ENCODE data around the gene SCYGR2. TPM values are rescaled to one million over a fixed set of nuclear protein-coding genes. Genes with fewer than 3 reads are reported as not detected.
A peak's percentile ranks its signal among the peaks of the same experiment; 100 is the strongest.

The SCYGR2 gene
- total RNA-seq, 1 donor from 2014 or later: not detected

- POLR2A ChIA-PET: no interaction called here
- Mint-ChIP-seq H3K27me3 (peaks cover 38% of the 10 kb centered on the region), H3K27ac (no peak overlapping the region), H3K4me3 (no peak overlapping the region), H3K9me3 (no peaks in the 10 kb centered on the region), H3K4me1 (no peaks in the 10 kb centered on the region), H3K36me3 (ENCODE audit: low read depth) (no peaks in the 10 kb centered on the region)
- TF ChIP-seq CTCF (IDR thresholded peaks at IDR 0.05): no peak
- CTCF ChIA-PET: no interaction called here
- no peak for ATAC-seq (ENCODE audit: low read depth)
- intact Hi-C loops (cut with micrococcal nuclease): no loop called here
- no peak for DNase-seq
Measured at GRCh38 chr2:227597998-227598397, 695 bp upstream of the SCYGR2 start.

GRCh38 chr2:227602358-227602757 lies 3.7 kb downstream of the SCYGR2 start:
- no peaks in the 10 kb centered on the region for H3K36me3 Mint-ChIP-seq (ENCODE audit: low read depth)
- intact Hi-C loops (cut with micrococcal nuclease): no loop called here
- ChIA-PET POLR2A (no interaction called here), CTCF (no interaction called here)
- no peak overlapping the region for H3K4me3 Mint-ChIP-seq
- no peak for TF ChIP-seq CTCF (IDR thresholded peaks at IDR 0.05)
- H3K4me1 Mint-ChIP-seq: no peaks in the 10 kb centered on the region
- no peak overlapping the region for H3K27ac Mint-ChIP-seq
- no peak for ATAC-seq (ENCODE audit: low read depth)
- no peaks in the 10 kb centered on the region for H3K9me3 Mint-ChIP-seq
- H3K27me3 Mint-ChIP-seq: peaks cover 19% of the 10 kb centered on the region
- DNase-seq: no peak

- CTCF ChIA-PET: no interaction called here
- peaks cover 13% of the 10 kb centered on the region for H3K27me3 Mint-ChIP-seq
- H3K4me3 Mint-ChIP-seq: no peak overlapping the region
- intact Hi-C loops (cut with micrococcal nuclease): no loop called here
- ATAC-seq (ENCODE audit: low read depth) (no peak), DNase-seq (no peak)
- no peaks in the 10 kb centered on the region for H3K36me3 Mint-ChIP-seq (ENCODE audit: low read depth)
- TF ChIP-seq CTCF (IDR thresholded peaks at IDR 0.05): no peak
- H3K9me3 Mint-ChIP-seq: no peaks in the 10 kb centered on the region
- no peak overlapping the region for H3K27ac Mint-ChIP-seq
- peaks cover 15% of the 10 kb centered on the region for H3K4me1 Mint-ChIP-seq
- POLR2A ChIA-PET: no interaction called here
Measured at GRCh38 chr2:227606476-227606875, 7.8 kb downstream of the SCYGR2 start.

GRCh38 chr2:227607941-227608340 lies 9.2 kb downstream of the SCYGR2 start:
- CTCF ChIA-PET: no interaction called here
- no peak overlapping the region for H3K27ac Mint-ChIP-seq
- H3K9me3 Mint-ChIP-seq: no peaks in the 10 kb centered on the region
- intact Hi-C loops (cut with micrococcal nuclease): no loop called here
- no peaks in the 10 kb centered on the region for H3K36me3 Mint-ChIP-seq (ENCODE audit: low read depth)
- peaks cover 5% of the 10 kb centered on the region for H3K27me3 Mint-ChIP-seq
- H3K4me1 Mint-ChIP-seq: peaks cover 15% of the 10 kb centered on the region
- H3K4me3 Mint-ChIP-seq: no peak overlapping the region
- POLR2A ChIA-PET: no interaction called here
- DNase-seq (no peak), ATAC-seq (ENCODE audit: low read depth) (no peak)
- no peak for TF ChIP-seq CTCF (IDR thresholded peaks at IDR 0.05)

DNA sequence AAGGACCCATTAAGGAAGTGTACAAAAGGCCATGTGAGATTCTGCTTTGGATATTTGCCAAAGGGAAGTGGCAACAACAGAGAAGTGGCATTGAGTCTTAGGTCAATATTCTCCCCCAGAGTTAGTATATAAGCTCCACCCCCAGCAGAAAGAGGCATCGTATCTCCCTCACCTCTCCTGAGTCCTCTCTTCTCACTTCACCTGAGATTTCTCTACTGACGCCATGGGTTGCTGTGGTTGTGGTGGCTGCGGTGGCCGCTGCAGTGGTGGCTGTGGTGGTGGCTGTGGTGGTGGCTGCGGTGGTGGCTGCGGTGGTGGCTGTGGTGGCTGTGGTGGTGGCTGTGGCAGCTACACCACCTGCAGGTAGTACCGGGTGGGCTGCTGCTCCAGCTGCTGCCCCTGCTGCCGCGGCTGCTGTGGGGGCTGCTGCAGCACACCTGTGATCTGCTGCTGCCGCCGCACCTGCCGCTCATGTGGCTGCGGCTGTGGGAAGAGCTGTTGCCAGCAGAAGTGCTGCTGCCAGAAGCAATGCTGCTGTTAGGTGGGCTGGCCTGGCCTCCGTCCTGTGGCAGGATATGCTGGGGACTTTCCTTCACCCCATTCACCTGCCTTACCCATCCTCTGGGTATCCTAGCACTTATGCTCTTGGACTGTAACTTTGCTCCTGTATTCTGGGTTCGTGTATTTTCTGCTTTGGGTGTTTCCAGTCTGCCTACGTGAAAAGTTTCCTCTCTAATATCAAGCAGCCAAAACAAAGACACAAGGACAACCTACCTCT lies 10.1 kb downstream of the SCYGR2 start:
- ATAC-seq (ENCODE audit: low read depth) (peak; percentile 54), DNase-seq (no peak)
- TF ChIP-seq CTCF (IDR thresholded peaks at IDR 0.05): no peak
- Mint-ChIP-seq H3K4me3 (peak overlapping the region; percentile 19), H3K27ac (no peak overlapping the region), H3K27me3 (peaks cover 5% of the 10 kb centered on the region), H3K4me1 (peaks cover 15% of the 10 kb centered on the region), H3K36me3 (ENCODE audit: low read depth) (no peaks in the 10 kb centered on the region), H3K9me3 (no peaks in the 10 kb centered on the region)
- intact Hi-C loops (cut with micrococcal nuclease): no loop called here
- CTCF ChIA-PET: no interaction called here
- POLR2A ChIA-PET: no interaction called here

Measured in activated B cell treated with CpG ODN at 0.5 μM for 24 hours (primary cell).